Lower leg skin (tissue), 3 donors: Measurements from ENCODE around the gene TMEM218.

ENCODE experiments used
- CTCF ChIP-seq, 3 donors: fragments of 450-650 bp; IDR thresholded peaks; one replicate each; pipeline ENCODE4 v1.5.1; 2016; ENCODE audit warnings: antibody characterized with exemption in 3 of 3, mild to moderate bottlenecking in 3 of 3, moderate library complexity in 2 of 3
- POLR2A ChIP-seq, 2 donors: fragments of 450-650 bp; IDR thresholded peaks; one replicate each; pipeline ENCODE4 v1.6.1; 2016 to 2017; ENCODE audit warnings: antibody characterized with exemption in 2 of 2, mild to moderate bottlenecking in 1 of 2, moderate library complexity in 1 of 2

GRCh38 chr11:125110506-125110905 lies 920 bp downstream of the TMEM218 start:
- no peak for TF ChIP-seq CTCF (IDR thresholded peaks at IDR 0.05)
- no peak for TF ChIP-seq POLR2A (IDR thresholded peaks at IDR 0.05)
